NCI-H1417 (cell line): ENCODE measurements around the gene BOD1L2.

Experiments
- DNase-seq, 3 experiments: peaks; one replicate each; lab custom pipeline; 2025; lab: John Stamatoyannopoulos, UW

Gene BOD1L2

DNA sequence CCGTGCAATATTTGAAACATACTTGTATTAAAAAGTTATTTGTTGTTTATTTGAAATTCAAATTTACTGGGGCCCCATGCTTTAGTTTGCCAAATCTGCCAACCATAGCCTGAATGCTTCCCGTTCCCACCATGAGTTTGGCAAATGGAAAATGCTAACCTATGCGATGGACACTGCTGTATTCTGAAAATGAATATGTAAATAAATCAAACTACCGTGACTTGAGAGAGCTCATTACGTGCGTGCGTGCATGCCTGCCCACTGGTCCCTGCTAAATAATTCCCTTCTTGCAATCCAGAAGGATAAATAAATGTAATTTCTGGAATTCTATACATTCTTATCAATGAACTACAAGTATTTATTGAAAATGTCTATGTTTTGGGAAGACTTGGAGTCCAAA, 3.2 kb downstream of the BOD1L2 start:
- peak in 1 of 3 experiments; percentile 55 for DNase-seq

DNA sequence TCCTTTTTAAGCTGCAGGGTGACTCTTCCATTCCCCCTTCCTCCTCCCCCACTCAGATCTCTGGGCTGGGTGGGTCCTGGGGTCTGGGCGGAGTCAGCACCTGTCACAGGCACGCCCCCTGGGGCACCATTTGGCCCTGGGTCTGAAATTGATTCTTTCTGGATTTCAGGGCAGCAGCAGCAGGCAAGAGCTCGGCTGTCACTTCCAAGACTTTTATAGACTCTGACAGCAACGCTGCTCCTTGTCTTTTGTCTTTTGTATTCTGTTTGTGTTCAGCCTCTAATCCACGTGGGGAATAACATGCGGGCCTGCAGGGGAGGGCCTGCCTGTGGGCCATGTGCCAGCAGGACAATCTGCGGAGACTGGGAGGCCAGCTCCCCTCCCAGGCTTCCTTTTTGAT, 3.9 kb downstream of the BOD1L2 start:
- peak in 2 of 3 experiments; percentile 62 to 79 for DNase-seq

DNA sequence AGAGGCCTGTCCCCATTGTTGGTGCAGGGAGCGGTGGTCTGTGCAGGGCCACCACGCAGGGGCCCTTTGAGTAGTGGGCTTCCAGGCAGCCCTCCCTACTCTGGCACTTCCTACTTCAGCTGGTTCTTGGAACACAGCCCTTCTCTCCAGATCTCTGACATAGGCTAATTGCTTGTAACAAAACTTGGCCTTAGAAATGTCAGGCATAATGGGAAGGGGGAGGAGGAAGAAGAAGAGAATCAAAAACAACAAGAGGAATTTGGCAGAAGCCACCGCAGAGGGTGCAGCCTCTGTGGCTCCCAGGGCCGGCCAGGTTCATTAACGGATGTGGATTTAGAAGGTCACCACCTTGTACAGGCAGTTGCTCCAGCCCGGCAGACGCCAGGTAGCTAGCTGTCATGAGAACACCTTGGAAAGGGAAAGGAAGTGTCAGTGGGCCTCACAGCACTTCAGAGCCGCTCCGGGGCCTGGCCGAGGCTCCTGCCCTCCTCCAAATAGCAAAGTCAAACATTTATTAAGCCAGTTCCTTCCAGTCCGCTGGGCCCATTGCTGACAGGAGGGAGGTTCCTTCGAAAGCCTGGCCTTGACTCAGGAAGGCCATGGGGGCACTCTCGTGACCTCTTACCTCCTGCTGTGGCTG, 7.4 kb downstream of the BOD1L2 start:
- no peak for DNase-seq

DNA sequence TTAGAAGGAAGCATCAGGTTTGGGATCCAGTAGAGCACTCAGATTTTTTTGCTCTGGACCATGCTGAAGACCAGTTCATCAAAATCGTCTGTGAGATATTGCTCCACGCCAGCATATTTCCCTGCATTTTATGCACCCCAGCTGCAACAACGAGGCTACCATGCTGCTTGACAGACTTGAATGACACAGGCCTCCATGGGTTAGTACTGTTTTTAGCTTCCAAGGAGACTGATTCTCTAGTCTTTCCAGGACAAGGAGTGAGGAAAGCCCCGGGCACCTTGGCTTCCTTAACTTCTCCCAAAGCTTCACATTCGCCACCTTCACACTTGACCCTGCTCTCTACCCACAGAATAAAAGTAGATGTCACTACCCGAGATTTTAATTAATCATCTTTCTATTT, 17.5 kb downstream of the BOD1L2 start:
- no peak for DNase-seq

DNA sequence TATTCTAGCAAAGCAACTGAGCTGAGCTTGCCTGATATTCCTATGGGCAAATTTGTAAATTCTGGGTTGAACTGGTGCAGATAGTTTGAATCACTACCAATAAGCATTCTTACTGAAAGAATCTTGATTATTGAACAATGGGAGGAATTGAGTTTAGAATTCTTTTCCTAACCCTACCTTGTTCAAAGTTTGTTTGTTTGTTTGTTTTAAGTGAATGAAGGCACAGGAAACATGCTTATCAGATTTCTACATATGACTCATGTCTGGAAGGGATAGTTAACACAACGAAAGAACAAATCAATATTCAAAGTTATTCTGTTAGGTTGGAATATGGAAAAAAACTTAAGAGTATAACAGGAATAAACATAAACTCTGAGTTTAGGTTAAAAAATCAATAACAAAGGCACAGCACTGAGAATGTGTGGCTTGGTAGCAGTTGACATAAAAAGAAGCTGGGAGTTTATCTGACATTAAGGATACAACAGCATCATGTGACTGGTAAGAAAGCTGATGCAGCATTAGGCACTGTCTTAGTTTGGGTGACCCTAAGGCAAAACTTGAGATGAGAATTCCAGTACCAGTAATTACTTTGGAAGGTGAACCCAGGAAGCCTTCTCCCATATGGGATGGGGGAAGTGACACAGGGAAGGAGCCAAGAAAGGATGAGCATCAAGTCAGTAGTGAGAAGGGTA, 20.9 kb downstream of the BOD1L2 start:
- DNase-seq: no peak

DNA sequence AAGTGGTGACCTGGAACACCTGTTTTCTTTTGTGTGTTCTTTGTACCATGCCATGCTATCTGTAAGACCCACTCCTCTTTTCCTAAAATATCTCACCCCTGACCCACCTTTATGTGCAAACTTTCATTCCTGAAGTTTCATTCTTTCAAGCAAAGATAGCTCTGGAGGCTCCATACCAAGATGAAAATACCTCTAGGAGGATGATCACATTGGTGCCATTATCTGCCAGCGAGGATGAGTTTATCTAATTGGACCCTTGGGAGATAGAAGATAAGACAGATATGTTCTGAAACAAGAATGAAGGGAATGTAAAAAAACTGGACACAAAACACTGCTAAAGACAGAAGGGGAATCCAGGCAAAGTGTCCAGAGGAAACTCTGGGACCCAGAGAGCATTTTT, 24.1 kb downstream of the BOD1L2 start:
- no peak for DNase-seq

DNA sequence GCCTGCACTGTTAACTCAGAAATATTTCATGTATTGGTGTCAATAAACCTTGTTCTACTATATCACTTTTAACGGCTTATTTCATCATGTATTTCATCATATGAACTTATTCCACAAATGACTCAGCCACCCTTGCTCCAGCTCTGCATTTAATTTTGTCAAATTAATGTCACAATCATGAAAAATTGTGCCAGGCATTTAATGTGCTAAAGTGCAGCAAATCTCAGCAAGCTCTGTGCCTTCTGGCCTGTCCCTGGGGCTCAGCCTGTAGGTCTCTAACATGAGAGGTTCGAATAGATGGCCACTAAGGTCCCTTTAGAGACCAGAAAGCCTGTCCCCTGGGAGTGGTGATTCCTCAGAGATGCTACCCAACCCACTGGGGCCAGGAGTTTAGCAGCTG, 28.6 kb downstream of the BOD1L2 start:
- no peak for DNase-seq

DNA sequence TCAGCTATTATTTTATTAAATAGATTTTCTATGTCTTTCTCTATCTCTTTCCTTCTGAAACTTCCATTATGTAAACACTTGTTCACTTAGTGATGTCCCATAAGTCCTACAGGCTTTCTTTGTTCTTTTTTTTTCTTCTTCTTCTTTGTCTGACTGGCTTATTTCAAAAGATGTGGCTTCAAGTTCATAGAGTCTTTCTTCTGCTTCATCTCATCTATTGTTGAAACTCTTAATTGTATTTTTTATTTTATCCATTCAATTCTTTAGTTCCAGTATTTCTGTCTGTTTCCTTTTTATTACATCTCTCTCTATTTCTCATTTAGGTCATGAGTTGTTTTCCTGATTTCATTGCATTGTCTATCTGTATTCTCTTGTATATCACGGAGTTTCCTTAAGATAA, 38.5 kb downstream of the BOD1L2 start:
- DNase-seq: no peak

DNA sequence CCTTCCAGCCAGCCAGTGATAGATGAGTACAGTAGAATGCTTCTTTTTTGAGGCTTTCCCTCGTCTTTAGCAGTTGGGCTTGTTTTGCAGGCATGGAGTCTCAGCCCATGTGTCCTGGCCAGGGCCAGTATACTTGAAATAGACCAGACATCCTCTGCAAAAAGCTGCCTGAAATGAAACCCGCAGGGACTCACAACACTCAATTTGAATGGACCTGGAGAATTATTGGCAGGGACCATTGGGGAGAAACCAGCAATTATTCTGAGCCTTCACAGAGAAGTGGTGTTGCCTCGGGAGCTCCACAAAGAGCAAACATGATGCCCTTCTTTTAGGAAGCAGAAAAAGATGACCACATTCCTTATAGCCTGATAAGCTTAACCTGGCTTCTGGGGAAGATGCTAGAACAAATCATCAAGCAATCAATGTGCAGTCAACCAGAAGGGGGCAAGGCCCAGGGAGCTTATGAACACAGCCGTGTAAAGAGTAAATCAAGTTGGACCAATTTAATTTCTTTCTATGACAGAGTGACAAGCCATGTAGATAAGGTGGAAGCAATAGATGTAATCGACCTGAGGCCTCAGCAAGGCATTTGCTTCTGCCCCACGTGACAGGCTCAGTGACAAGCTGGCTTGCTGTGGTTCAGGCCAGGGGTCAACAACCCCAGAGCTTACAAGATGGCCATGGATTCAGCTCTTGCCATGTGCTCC, 42.1 kb downstream of the BOD1L2 start:
- no peak for DNase-seq

DNA sequence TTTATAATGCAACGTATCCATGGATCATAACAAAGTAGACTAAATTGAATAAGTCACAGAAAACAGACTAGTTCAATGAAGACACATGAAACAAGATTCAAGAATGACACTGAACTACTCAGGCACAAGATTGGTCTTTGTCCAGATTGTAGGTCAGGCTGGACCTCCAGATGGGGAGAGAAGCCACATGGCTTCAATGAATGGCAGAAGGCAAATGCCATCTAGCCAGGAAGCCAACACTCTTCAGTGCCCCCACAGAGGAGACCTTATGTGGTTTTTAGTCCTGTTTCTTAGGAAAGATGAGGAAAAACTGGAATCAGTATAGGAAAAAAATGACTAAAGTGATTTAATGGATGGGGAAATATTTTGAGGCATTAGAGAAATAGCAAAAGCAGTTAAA, 43.1 kb downstream of the BOD1L2 start:
- DNase-seq: no peak

DNA sequence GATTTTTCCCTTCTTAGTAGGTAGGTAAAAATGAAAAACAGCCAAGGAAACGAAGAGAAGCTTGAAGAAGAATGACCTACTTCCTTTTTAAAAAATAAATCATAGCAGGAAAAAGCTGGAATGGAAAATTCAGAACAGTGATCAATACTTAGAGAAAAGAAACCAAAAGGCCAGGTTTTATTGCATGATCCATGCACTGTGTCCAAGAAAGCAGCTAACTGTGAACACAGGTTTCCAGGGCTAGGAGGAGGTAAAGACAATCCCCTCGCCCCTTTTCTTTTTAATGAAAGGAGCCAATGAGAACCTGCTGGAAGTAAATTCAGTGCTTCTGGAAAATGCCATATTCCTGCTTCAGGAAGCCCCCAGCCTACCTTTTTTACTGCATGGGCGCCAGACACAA, 47.2 kb downstream of the BOD1L2 start:
- no peak for DNase-seq

DNA sequence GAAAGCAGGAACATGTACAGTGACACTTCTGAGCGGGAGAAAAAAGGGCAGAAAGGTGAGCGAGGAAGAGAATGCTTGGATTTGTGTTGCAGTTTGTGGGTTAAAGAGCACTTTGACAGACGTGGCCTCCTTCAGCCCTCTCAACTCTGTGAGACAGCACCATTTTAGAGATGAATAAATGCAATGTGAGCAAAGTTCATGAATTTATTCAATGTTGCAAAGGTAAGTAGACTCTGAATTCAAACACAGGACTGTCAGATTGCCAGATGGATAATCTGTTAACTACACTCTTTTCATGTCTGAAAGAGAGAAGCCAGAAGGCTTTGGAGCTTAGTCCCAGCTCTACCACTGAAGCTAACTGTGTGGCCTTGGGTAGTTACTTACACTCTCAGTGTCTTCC, 47.7 kb downstream of the BOD1L2 start:
- DNase-seq: no peak

DNA sequence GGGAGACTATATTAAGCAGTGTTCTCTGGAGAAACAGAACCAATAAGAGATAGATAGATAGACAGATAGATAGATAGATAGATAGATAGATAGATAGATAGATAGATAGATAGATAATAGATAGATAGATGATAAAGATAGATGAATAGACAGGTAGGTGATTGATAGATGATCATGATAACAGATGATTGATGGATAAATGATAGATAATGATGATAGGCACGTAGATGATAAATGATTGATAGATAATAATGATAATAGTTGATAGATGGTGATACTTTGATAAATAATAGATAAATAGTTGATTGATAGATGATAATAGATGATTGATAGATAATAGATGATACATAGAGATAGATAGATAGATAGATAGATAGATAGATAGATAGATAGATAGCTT, 48.5 kb downstream of the BOD1L2 start:
- DNase-seq: no peak

DNA sequence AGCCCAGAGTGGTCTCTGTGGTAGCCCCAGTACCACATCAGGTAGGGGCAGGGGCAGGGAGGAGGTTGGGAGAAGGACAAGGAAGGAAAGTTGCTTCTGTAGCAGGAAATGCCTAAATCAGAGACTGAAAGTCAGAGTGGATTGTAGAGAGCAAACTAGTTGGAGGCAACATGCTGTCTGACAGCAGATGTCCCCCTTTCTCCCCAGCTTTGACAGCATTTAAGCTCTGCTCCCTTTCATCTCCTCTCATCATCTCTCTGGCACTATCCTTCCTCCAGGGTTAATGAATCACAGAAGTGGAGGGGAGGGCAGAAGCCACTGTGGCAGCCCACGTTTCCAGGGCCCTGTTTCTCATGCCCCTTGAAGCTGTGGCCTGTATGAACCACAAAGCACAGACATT, 50.4 kb downstream of the BOD1L2 start:
- DNase-seq: no peak

DNA sequence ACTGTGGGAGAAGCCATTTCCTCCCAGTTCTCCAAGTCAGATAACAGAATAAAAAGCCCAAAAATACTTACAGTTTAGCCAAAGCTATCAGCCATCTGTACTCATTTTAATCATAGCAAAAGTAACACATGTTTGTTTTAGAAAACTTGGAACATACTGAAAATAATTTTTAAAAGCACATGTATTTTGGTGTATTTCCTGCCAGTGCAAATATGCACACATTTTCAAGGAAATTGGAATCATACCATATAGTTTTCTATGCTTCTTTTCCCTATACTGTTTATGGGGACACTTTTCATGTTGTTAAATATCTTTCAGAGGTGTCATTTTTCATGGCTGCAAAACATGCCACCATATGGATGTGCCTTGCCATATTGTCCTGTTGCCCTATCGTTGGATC, 51.2 kb downstream of the BOD1L2 start:
- DNase-seq: no peak
